ENCODE data around the gene FARS2.

GRCh38 chr6:5698318-5698717, 437.0 kb downstream of the FARS2 start:
- TF ChIP-seq POLR2A (IDR thresholded peaks at IDR 0.05; ENCODE audit: low read length) (no peak), GATA1 (IDR thresholded peaks at IDR 0.05; ENCODE audit: low read depth, low read length) (no peak)
